Measurements from ENCODE around the gene FAM20A. TPM values are rescaled to one million over a fixed set of nuclear protein-coding genes. Genes with fewer than 3 reads are reported as not detected.

The FAM20A gene
- total and polyA plus RNA-seq, 2 of the 8 experiments (the other 6 are each of a cell fraction or from before 2014, with no cell fraction given) = 3.6 to 11.9 TPM

DNA sequence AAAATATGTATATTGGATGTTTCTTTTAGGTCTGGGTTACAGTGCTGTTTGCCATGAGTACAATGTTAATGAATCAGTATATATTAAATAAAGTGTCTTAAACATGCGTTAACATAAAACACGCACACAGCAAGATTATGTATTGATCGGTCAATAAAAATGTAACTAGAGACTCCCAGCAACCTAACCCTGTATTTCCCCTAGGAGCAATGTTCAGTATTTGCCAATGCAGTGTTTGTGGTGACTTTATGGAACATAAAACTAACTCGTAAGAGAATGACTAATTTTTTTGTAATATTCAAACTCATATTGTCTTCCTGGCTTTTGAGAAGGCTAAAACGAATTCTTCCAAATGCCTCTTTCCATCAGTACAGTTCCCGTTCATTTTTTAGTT is 66.5 kb downstream of the FAM20A start:
- Histone ChIP-seq H4K91ac (replicated peaks; ENCODE audit: insufficient read length, low read length) (no peak overlapping the region), H3K56ac (replicated peaks; ENCODE audit: insufficient read length, low read depth, low read length) (no peak overlapping the region), H4K8ac (ENCODE audit: extremely low read depth, insufficient read depth, low read length) (no peak overlapping the region), H3K4me1 (replicated peaks in 1 of 4; ENCODE audit: control insufficient read depth in 3 of 4, insufficient read depth in 4 of 4, low read length in 3 of 4) (no peaks in the 10 kb centered on the region), H3K27ac (ENCODE audit: low read depth, low read length) (no peak overlapping the region), H2BK5ac (ENCODE audit: low read depth, low read length) (no peak overlapping the region), H3K9ac (replicated peaks in 1 of 4; ENCODE audit: extremely low read depth in 1 of 4, low read depth in 3 of 4, low read length in 3 of 4) (no peak overlapping the region), H2BK20ac (ENCODE audit: low read length) (no peak overlapping the region), H3K18ac (ENCODE audit: extremely low read depth, low read length) (no peak overlapping the region), H3K36me3 (ENCODE audit: control insufficient read depth in 2 of 4, insufficient read depth in 4 of 4, low read length in 3 of 4) (peaks cover 7 to 76% (median 24%) of the 10 kb centered on the region in 4 experiments; a peak in 7 of 8 replicates), H3K23me2 (ENCODE audit: low read depth, low read length) (no peaks in the 10 kb centered on the region), H2BK12ac (ENCODE audit: low read depth, low read length) (no peak overlapping the region), H2BK15ac (ENCODE audit: low read length) (no peak overlapping the region), H3K4me2 (ENCODE audit: insufficient read depth in 1 of 2, low read depth in 2 of 2, low read length in 2 of 2) (no peak overlapping the region), H2BK120ac (replicated peaks; ENCODE audit: low read depth, low read length) (no peak overlapping the region), H3K79me2 (ENCODE audit: control insufficient read depth in 1 of 2, insufficient read depth in 2 of 2, low read length in 2 of 2) (no peaks in the 10 kb centered on the region), H3K27me3 (replicated peaks in 1 of 4; ENCODE audit: control insufficient read depth in 3 of 4, extremely low read depth in 1 of 4, insufficient read depth in 3 of 4, low read length in 3 of 4) (no peaks in the 10 kb centered on the region), H2AK5ac (ENCODE audit: low read depth, low read length) (no peak overlapping the region), H4K5ac (ENCODE audit: insufficient read length, low read depth, low read length) (no peak overlapping the region), H3K23ac (ENCODE audit: insufficient read length) (no peak overlapping the region), H4K20me1 (replicated peaks in 1 of 2; ENCODE audit: control insufficient read depth in 1 of 2, insufficient read depth in 2 of 2, low read length in 2 of 2) (peaks cover 0 to 5% of the 10 kb centered on the region in 2 experiments), H3K14ac (ENCODE audit: insufficient read length) (no peak overlapping the region), H3K4me3 (ENCODE audit: extremely low read depth in 1 of 4, insufficient read depth in 2 of 4, low read depth in 3 of 4, low read length in 4 of 4) (no peak overlapping the region), H2AFZ (ENCODE audit: low read length) (no peak overlapping the region), H3K9me3 (ENCODE audit: insufficient read depth in 2 of 2, low read depth in 1 of 2, low read length in 1 of 2) (no peaks in the 10 kb centered on the region), H3K4ac (replicated peaks; ENCODE audit: insufficient read length, low read depth, low read length) (no peak overlapping the region), H3K79me1 (ENCODE audit: low read depth, low read length) (no peaks in the 10 kb centered on the region; the same call in 1 of the 2 replicates)
- DNase-seq (ENCODE audit: low read depth in 1 of 2, low spot score in 2 of 2) (no peak), FAIRE-seq (no peak)
- TF ChIP-seq SP4 (IDR thresholded peaks at IDR 0.05; ENCODE audit: low read length) (no peak), SP1 (IDR thresholded peaks at IDR 0.05; ENCODE audit: low read depth, low read length) (no peak), BACH1 (IDR thresholded peaks at IDR 0.05; ENCODE audit: low read length) (no peak), POLR2AphosphoS5 (IDR thresholded peaks at IDR 0.05; ENCODE audit: low read depth, low read length) (no peak), CBX8 (IDR thresholded peaks at IDR 0.05; ENCODE audit: borderline replicate concordance, low read depth, low read length) (no peak), POLR2A (IDR thresholded peaks at IDR 0.05; ENCODE audit: control extremely low read depth in 1 of 2, low read depth in 2 of 2, low read length in 2 of 2) (no peak), SIX5 (IDR thresholded peaks at IDR 0.05; ENCODE audit: low read depth, low read length) (no peak), TBP (IDR thresholded peaks at IDR 0.05; ENCODE audit: low read depth, low read length) (no peak)
- ChIA-PET POLR2A (ENCODE audit: partially characterized antibody) (no interaction called here), CTCF (ENCODE audit: partially characterized antibody) (interaction anchor here (0.6 to 3.4 kb wide), 15 partner anchors 10 to 226 kb away, joined by 3 to 21 read pairs (median 5); partner anchors contain the start of gene FAM20A)
- WGBS, 2 experiments (ENCODE audit: extremely low coverage in 1 of 2, insufficient coverage in 1 of 2, insufficient read length in 1 of 2, insufficient replicate concordance in 2 of 2, low coverage in 1 of 2, low lambda C conversion rate in 2 of 2, missing lambda C conversion rate in 1 of 2) = 92% methylated on average over 6 of the region's 6 CpGs; no CpG with 5 or more reads in 1 of the 2 experiments
